Activated T-cell treated with anti-CD3 and anti-CD28 coated beads, Interleukin-2, amount 50 U/mL, for 24 hours (primary cell): ENCODE results near the gene STK32B.

Experiments used
- DNase-seq: peaks from one replicate; pipeline ENCODE4 v3.0.0-alpha.2; 2020
- H3K27ac Mint-ChIP-seq: 2 replicates; pipeline ENCODE4 v1.8.0; 2020; ENCODE audit warnings: mild to moderate bottlenecking, mixed read lengths
- H3K27me3 Mint-ChIP-seq: 2 replicates; pipeline ENCODE4 v1.8.0; 2020; ENCODE audit warnings: mixed read lengths
- H3K36me3 Mint-ChIP-seq: 2 replicates; pipeline ENCODE4 v1.8.0; 2020; ENCODE audit warnings: low read depth, mixed read lengths
- H3K4me1 Mint-ChIP-seq: 2 replicates; pipeline ENCODE4 v1.8.0; 2020; ENCODE audit warnings: low read depth, mixed read lengths
- H3K4me3 Mint-ChIP-seq: 2 replicates; pipeline ENCODE4 v1.8.0; 2020; ENCODE audit warnings: mild to moderate bottlenecking, moderate library complexity, mixed read lengths
- H3K9me3 Mint-ChIP-seq: 2 replicates; pipeline ENCODE4 v1.8.0; 2020; ENCODE audit warnings: mixed read lengths

The STK32B gene

GRCh38 chr4:5322321-5322720 is 271.0 kb downstream of the STK32B start:
- Mint-ChIP-seq H3K36me3 (no peaks in the 10 kb centered on the region), H3K4me3 (no peak overlapping the region), H3K27me3 (no peaks in the 10 kb centered on the region), H3K4me1 (no peaks in the 10 kb centered on the region), H3K27ac (no peak overlapping the region), H3K9me3 (peaks cover 9% of the 10 kb centered on the region)
- no peak for DNase-seq

GRCh38 chr4:5330339-5330989 is 279.2 kb downstream of the STK32B start:
- no peak overlapping the region for H3K27ac Mint-ChIP-seq
- DNase-seq = no peak
- H3K4me1 Mint-ChIP-seq = no peaks in the 10 kb centered on the region
- no peaks in the 10 kb centered on the region for H3K9me3 Mint-ChIP-seq
- no peak overlapping the region for H3K4me3 Mint-ChIP-seq
- no peaks in the 10 kb centered on the region for H3K36me3 Mint-ChIP-seq
- H3K27me3 Mint-ChIP-seq = no peaks in the 10 kb centered on the region

GRCh38 chr4:5337731-5338130 is 286.5 kb downstream of the STK32B start:
- H3K4me1 Mint-ChIP-seq = no peaks in the 10 kb centered on the region
- no peak overlapping the region for H3K4me3 Mint-ChIP-seq
- no peaks in the 10 kb centered on the region for H3K27me3 Mint-ChIP-seq
- no peak for DNase-seq
- no peaks in the 10 kb centered on the region for H3K36me3 Mint-ChIP-seq
- H3K9me3 Mint-ChIP-seq = peaks cover 4% of the 10 kb centered on the region
- no peak overlapping the region for H3K27ac Mint-ChIP-seq

- Mint-ChIP-seq H3K27ac (no peak overlapping the region), H3K4me3 (no peak overlapping the region), H3K27me3 (no peaks in the 10 kb centered on the region), H3K36me3 (no peaks in the 10 kb centered on the region), H3K4me1 (no peaks in the 10 kb centered on the region), H3K9me3 (peaks cover 4% of the 10 kb centered on the region)
- no peak for DNase-seq
These were observed 287.3 kb downstream of the STK32B start for GRCh38 chr4:5338531-5338930.

GRCh38 chr4:5340991-5341451 is 289.7 kb downstream of the STK32B start:
- H3K4me3 Mint-ChIP-seq = no peak overlapping the region
- H3K36me3 Mint-ChIP-seq = no peaks in the 10 kb centered on the region
- DNase-seq = no peak
- H3K27me3 Mint-ChIP-seq = no peaks in the 10 kb centered on the region
- peaks cover 4% of the 10 kb centered on the region for H3K9me3 Mint-ChIP-seq
- no peak overlapping the region for H3K27ac Mint-ChIP-seq
- H3K4me1 Mint-ChIP-seq = no peaks in the 10 kb centered on the region

GRCh38 chr4:5341526-5341925 is 290.2 kb downstream of the STK32B start:
- Mint-ChIP-seq H3K27ac (no peak overlapping the region), H3K4me3 (no peak overlapping the region), H3K27me3 (no peaks in the 10 kb centered on the region), H3K36me3 (no peaks in the 10 kb centered on the region), H3K4me1 (no peaks in the 10 kb centered on the region), H3K9me3 (peaks cover 4% of the 10 kb centered on the region)
- no peak for DNase-seq

GRCh38 chr4:5355846-5356245 is 304.6 kb downstream of the STK32B start:
- DNase-seq = no peak
- H3K4me1 Mint-ChIP-seq = no peaks in the 10 kb centered on the region
- H3K27ac Mint-ChIP-seq = no peak overlapping the region
- H3K9me3 Mint-ChIP-seq = no peaks in the 10 kb centered on the region
- H3K27me3 Mint-ChIP-seq = no peaks in the 10 kb centered on the region
- H3K4me3 Mint-ChIP-seq = no peak overlapping the region
- no peaks in the 10 kb centered on the region for H3K36me3 Mint-ChIP-seq

- DNase-seq = no peak
- Mint-ChIP-seq H3K9me3 (peaks cover 3% of the 10 kb centered on the region), H3K4me3 (no peak overlapping the region), H3K4me1 (no peaks in the 10 kb centered on the region), H3K36me3 (no peaks in the 10 kb centered on the region), H3K27ac (no peak overlapping the region), H3K27me3 (no peaks in the 10 kb centered on the region)
These were observed 306.6 kb downstream of the STK32B start for GRCh38 chr4:5357870-5358269.

GRCh38 chr4:5361968-5362367 is 310.7 kb downstream of the STK32B start:
- no peak for DNase-seq
- H3K36me3 Mint-ChIP-seq = no peaks in the 10 kb centered on the region
- peaks cover 2% of the 10 kb centered on the region for H3K4me1 Mint-ChIP-seq
- no peak overlapping the region for H3K4me3 Mint-ChIP-seq
- peaks cover 5% of the 10 kb centered on the region for H3K9me3 Mint-ChIP-seq
- H3K27ac Mint-ChIP-seq = no peak overlapping the region
- no peaks in the 10 kb centered on the region for H3K27me3 Mint-ChIP-seq

- Mint-ChIP-seq H3K9me3 (peaks cover 5% of the 10 kb centered on the region), H3K4me1 (peaks cover 2% of the 10 kb centered on the region), H3K4me3 (no peak overlapping the region), H3K27me3 (no peaks in the 10 kb centered on the region), H3K36me3 (no peaks in the 10 kb centered on the region), H3K27ac (no peak overlapping the region)
- no peak for DNase-seq
These were observed 313.1 kb downstream of the STK32B start for GRCh38 chr4:5364406-5364805.

GRCh38 chr4:5365071-5366008 is 314.1 kb downstream of the STK32B start:
- Mint-ChIP-seq H3K4me3 (no peak overlapping the region), H3K27me3 (no peaks in the 10 kb centered on the region), H3K27ac (no peak overlapping the region), H3K36me3 (no peaks in the 10 kb centered on the region), H3K4me1 (peaks cover 2% of the 10 kb centered on the region), H3K9me3 (peaks cover 5% of the 10 kb centered on the region)
- DNase-seq = no peak

GRCh38 chr4:5366009-5366386 is 314.7 kb downstream of the STK32B start:
- Mint-ChIP-seq H3K9me3 (peaks cover 5% of the 10 kb centered on the region), H3K27me3 (no peaks in the 10 kb centered on the region), H3K4me3 (no peak overlapping the region), H3K36me3 (no peaks in the 10 kb centered on the region), H3K27ac (no peak overlapping the region), H3K4me1 (peaks cover 2% of the 10 kb centered on the region)
- DNase-seq = no peak

GRCh38 chr4:5366421-5366820 is 315.1 kb downstream of the STK32B start:
- DNase-seq = no peak
- Mint-ChIP-seq H3K27ac (no peak overlapping the region), H3K4me1 (peaks cover 2% of the 10 kb centered on the region)

GRCh38 chr4:5368426-5368825 is 317.1 kb downstream of the STK32B start:
- Mint-ChIP-seq H3K4me1 (peaks cover 2% of the 10 kb centered on the region), H3K36me3 (no peaks in the 10 kb centered on the region), H3K9me3 (peaks cover 2% of the 10 kb centered on the region)

More at GRCh38 chr4:5366421-5366820, 315.1 kb downstream of the STK32B start:
- H3K9me3 Mint-ChIP-seq = peaks cover 5% of the 10 kb centered on the region
- H3K4me3 Mint-ChIP-seq = no peak overlapping the region
- H3K36me3 Mint-ChIP-seq = no peaks in the 10 kb centered on the region
- H3K27me3 Mint-ChIP-seq = no peaks in the 10 kb centered on the region

GRCh38 chr4:5370286-5370685 is 319.0 kb downstream of the STK32B start:
- no peak for DNase-seq
- Mint-ChIP-seq H3K4me1 (peaks cover 2% of the 10 kb centered on the region), H3K9me3 (peaks cover 8% of the 10 kb centered on the region), H3K27me3 (no peaks in the 10 kb centered on the region), H3K4me3 (no peak overlapping the region), H3K36me3 (no peaks in the 10 kb centered on the region), H3K27ac (no peak overlapping the region)

More at GRCh38 chr4:5368426-5368825, 317.1 kb downstream of the STK32B start:
- H3K27ac Mint-ChIP-seq = no peak overlapping the region
- H3K27me3 Mint-ChIP-seq = no peaks in the 10 kb centered on the region
- no peak for DNase-seq
- no peak overlapping the region for H3K4me3 Mint-ChIP-seq
